Stimulated activated CD4-positive, alpha-beta T cell treated with anti-CD3 and anti-CD28 coated beads, TNF-alpha, amount 100 ng/mL, for 1 hour (primary cell): ENCODE measurements around the gene HBEGF.

Experiments
- DNase-seq, 3 donors: peaks; one replicate each; pipeline ENCODE4 v3.0.0-alpha.2; 2020; ENCODE audit warnings: low read depth in 3 of 3, low spot score in 1 of 3

Gene HBEGF

DNA sequence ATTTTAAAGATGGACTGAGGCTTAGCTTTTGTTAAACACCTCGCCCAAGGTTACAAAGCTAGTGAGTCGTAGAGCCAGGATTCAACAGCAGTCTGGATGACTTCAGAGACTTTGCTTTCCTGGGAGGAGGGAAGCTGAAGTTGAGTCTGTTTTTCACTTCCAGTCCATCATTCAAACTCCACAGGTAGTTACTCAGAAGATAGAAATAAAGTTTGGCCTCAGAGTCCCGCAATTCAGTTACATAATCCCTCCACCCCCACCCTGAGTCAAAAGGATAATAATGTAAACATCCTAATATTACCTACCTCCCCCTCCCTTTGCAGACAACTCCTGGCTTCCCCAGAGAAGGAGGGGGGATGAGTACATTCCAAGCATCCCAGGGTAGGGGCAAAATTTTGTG lies 8.1 kb downstream of the HBEGF start:
- no peak for DNase-seq

DNA sequence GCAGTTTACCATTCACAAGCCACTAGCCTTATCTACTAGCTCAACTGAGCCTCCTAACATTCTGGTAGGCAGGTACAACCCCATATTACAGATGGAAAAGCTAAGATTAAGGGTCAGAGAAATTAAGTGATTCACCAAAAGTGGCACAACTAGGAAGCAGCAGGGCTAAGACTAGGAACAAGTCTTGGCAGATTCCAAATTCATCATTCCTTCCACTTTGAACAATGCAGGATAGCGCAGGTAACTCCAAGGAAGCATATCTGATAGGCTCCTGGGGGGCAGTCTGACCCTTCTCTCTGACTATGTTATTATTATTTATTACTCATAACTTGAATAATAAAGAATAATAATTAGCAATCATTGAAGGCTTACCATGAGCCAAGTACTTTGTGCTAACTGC lies 8.5 kb downstream of the HBEGF start:
- no peak for DNase-seq

GRCh38 chr5:140336388-140336787 lies 10.0 kb downstream of the HBEGF start:
- DNase-seq, result no peak

DNA sequence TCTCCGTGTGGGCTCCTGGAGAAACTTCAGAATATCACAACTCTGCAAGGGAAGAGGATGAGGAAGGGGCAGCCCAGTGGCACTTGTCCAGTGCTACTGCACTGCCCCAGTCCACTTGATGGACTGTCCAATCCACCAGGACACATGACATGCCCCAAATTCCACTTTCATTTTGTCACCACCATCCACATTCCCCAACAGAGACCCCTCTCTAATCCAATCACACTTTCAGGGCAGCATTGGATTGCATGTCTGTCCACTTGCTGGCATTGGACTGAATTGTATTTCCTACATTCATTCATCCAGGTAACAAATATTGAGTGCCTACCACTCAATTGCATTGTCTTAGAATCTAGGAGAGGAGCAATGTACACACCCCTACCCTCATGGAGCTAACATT lies 14.8 kb downstream of the HBEGF start:
- no peak for DNase-seq

DNA sequence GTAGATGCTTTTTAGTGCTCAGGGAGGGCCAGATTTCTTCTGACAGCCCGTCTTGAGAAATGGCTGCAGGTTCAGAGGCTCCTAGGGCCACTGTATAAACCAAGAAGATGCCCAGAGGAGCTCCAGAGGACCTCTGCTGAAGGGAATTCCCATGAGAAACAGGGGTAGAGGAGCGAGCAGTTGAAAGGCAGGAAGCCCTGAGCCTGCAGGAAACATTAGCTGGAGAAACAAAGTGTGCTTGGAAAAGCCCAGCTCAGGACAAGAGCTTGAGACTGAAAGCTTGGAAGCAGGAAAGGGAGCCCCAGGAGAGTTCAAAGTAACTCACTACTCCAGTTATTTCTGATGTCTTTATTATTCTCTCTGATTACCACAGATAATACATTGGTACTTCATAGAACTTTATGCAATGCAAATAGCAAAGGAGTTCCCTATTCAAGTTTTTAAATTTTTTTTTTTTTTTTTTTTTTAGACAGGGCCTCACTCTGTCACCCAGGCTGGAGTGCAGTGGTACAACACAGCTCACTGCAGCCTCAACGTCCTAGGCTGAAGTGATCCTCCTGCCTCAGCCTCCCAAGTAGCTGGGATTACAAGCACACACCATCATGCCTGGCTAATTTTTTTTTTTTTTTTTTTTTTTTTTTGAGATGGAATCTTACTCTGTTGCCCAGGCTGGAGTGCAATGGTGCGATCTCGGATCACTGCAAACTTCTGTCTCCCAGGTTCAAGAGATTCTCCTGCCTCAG lies 16.5 kb downstream of the HBEGF start:
- no peak for DNase-seq

- no peak for DNase-seq
Observed at GRCh38 chr5:140328036-140328764, 18.2 kb downstream of the HBEGF start.

DNA sequence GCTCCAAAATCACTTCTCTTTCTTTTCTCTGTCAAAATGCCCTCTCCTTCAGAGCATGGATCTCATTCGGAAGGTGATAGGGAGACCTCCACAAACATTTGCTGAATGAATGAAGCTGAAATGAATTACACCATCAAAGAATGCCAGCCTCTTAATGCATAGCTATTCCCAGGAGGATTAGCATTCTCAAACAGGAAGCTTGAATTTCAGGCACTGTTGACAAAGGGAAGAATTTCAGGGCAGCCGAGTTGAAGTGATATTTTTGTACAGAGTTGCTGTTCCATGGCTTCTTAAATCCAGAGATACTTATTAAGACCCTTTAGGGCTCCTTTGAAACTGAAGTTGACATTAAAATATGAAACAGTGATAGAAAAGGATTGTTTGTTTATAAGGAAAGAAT lies 18.8 kb downstream of the HBEGF start:
- DNase-seq, result no peak

DNA sequence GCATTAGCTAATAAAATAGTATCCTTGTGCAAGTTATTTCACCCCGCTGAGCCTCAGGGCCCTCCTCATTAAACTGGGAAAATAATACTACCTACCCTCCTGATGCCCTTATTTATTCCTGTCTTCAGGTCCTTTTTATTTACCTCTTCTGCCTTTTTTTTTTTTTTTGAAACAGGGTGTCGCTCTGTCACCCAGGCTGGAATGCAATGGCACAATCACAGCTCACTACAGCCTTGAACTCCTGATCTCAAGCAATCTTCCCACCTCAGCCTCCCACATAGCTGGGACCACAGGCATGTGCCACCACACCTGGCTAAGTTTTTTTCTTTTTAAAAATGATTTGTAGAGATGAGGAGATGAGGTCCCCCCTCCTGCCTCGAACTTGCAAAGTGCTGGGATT lies 20.9 kb downstream of the HBEGF start:
- DNase-seq, result no peak

GRCh38 chr5:140324617-140325241 lies 21.7 kb downstream of the HBEGF start:
- no peak for DNase-seq

DNA sequence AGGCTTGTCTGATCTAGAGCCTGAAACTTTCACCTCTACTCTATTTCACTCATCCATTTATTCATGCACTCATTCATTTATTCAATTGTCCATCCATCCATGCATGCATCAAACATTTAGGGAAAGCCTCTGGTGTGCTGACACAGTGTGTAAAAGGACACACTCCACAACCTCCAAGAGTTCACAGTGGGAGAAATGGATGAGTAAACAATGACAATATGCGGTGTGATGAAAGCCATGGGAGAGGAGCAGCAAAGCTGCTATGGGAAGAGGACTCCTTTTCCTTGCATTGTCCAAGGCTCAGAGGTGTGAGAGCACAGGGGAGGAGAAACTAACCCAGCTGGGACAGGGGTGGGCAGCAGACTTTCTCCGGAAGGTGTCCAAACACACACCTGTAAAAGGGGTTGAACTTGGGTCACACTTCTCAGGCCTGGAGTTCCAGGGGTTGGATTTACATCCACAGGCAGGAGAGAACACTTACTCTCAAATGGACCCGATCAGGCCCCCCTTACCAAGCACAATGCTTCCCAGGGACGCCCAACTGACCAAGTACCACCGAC lies 22.3 kb downstream of the HBEGF start:
- DNase-seq, result no peak

GRCh38 chr5:140322751-140323731 lies 23.4 kb downstream of the HBEGF start:
- DNase-seq, result no peak

GRCh38 chr5:140321796-140322195 lies 24.6 kb downstream of the HBEGF start:
- DNase-seq, result no peak

DNA sequence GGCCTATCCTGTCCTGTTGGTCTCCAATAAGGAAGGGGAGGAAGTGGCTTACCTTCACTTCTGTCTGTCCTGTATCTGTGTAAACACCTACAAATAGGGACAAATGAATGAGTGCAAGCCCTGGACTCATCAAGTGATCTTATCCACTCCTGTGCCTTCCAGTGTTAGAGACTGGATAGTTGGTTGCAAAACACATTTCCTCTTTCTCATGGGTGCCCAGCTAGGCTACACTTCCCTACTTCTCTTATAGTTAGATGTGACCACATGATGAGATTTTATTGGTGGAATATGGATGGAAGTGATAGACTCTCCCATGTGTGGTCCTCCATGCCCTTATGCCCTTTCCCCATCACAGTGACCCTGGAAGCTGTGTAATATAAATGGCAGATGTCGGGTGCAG lies 26.6 kb downstream of the HBEGF start:
- no peak for DNase-seq

DNA sequence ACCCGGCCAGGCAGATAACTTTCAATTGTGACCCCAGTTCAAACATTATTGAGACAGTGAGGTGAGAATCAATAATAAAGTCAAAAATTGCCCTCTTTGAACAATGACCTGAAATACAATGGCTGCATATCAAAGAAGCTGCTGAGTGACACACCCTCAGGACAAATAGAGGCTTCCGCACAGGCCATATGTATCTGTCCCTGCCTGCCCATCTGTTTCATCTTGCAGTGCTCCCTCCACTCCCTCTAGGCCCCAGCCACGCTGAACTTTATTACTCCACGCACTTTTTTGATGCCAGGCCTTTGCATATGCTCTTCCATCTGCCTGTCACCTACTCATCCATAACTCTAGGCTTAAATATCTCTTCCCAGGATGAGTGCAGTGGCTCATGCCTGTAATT lies 27.6 kb downstream of the HBEGF start:
- no peak for DNase-seq

DNA sequence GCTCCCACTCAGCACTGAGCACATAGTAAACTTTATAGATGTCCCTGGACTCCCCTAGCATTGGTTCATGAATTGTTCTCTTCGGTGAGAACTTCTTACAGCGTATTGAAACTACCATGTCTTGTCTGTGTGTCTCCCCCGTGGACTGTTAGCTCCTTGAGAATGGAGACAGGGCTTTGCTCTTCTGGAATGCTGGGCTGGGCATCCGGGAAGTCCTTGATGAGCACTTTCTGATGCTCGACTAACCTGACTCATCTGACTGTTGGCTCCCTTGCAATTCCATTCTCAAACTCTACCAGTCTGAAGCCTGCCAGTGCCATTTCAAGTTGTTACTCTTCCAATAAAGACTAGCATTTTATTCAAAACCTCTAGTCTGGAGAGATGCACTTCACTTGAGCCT lies 28.5 kb downstream of the HBEGF start:
- no peak for DNase-seq

DNA sequence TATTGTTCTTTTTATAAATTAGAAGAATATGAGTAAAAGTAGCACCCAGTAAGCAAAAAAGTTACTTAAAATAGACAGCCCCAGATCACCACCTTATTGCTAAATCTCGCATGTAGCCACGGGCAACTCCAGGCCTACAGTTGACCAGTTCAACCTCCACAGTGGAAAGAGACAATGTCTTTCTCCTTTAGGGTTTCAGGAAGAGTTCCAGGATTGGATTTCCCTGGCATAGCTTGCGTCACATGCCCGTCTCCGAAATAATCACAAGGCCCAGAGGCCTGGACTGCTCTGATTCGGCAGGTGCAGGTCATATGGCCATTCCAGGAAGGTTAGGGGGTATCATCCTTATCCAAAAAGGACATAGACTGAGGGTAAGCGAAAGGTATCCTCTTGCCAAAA lies 33.6 kb downstream of the HBEGF start:
- no peak for DNase-seq

DNA sequence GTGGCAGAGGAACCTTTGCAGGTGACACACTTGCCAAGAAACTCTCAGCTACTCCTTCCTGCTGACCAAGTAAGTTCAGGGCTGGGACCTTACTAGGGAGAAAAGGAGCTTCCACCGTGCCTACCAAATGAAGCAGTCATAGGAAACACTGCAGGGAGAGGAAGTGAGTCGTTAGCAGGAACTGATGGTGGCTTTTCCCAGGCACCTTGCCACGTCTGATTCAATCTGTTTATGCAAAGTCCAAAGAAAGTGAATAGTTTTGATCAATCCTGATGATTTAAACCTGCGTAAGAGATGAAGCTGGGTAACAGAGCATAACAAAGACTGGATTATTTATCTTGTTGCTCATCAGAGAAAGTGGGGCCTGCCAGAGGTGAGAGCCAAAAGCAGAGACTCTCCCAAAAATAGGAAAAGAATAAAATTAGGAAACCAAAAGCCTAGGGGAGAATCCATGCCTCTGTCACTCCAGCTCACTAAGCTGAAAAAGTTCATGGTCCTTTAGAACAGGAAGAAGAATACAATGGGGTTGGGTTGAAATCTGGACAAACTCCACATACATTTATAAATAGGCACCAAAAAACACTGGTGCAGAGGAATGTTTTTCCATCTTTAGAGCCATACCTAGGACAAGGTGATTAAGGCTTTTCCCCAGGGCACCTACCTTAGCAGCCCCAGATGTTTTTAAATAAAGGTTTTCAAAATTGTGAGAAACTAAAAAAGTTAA lies 34.2 kb downstream of the HBEGF start:
- no peak for DNase-seq

- DNase-seq, result no peak
Observed at GRCh38 chr5:140311011-140311467, 35.4 kb downstream of the HBEGF start.

DNA sequence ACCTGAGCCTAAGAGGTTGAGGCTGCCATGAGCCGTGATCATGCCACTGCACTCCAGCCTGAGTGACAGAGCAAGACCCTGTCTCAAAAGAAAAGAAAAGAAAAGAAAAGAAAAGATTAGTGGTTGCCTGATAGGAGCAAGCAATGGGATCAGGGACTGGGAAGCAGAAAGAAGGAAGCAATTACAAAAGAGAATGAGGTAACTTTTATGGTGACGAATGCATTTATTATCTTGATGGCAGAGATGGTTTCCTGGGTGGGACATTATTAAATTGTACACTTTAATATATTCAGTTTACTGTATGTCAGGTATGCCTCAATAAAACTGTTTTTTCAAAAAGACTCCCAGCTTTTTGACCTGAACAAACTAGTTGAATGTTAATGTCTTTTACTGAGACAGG lies 36.0 kb downstream of the HBEGF start:
- no peak for DNase-seq

- no peak for DNase-seq
Observed at GRCh38 chr5:140309706-140310249, 36.6 kb downstream of the HBEGF start.
